Hypothalamus (tissue), 51 donors: ENCODE measurements around the gene MPV17.
"Not testable (repeated sequence)": the region's sequence is repeated elsewhere in the genome, so short reads cannot be mapped to it uniquely, and the experiment has no call there.

Source experiments
- DNase-seq, 51 donors: peaks; one replicate each; lab custom pipeline; 2025; lab: John Stamatoyannopoulos, UW

The MPV17 gene

DNA sequence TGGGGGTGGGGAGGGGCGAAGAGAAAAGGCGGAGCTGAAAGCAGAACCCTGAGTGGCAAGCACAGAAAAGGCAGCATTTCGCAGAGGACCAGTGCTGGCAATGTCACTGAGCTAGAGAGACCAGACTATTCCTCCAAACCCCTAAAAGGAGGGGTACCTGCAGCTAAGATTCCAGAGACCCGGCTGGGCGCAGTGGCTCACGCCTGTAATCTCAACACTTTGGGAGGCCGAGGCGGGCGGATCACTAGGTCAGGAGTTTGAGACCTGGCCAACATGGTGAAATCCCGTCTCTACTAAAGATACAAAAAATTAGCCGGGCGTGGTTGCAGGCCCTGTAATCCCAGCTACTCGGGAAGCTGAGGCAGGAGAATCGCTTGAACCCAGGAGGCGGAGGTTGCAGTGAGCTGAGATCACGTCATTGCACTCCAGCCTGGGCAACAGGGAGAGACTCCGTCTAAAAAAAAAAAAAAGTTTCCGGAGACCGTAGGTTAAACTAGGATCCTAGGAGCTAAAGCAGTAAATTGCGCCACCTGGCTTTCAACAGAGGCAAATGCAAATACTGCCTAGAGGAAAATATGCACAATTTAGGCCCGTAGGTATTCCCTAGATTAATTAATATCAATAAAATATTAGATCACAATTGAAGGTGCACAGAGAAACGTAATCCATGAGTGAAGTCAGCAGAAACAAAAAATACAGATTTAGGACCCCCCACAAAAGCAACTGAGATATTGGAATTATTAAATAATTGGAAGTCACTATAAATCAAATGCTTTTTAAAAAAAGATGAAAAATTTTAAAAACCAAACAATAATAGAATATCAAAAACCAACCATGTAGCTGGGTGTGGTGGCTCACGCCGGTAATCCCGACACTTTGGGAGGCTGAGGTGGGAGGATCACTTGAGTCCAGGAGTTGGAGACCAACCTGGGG, 19.5 kb downstream of the MPV17 start:
- peak in 14 of 51 donors; percentile 2 to 45 (median 20) for DNase-seq

DNA sequence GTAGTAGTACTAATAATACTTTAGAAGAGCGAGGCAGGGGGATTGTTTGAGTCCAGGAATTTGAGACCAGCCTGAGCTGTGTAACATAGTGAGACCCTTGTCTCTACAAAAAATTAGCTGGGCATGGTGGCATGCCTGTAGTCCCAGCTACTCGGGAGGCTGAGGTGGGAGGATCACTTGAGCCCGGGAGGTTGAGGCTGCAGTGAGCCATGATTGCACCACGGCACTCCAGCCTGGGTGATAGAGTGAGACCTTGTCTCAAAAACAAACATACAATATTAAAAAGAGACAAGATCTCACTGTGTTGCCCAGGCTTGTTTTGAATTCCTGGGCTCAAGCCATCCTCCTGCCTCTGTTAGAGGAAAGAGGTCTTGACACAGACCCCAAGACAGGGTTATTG, 22.3 kb downstream of the MPV17 start:
- DNase-seq = not testable (repeated sequence)

DNA sequence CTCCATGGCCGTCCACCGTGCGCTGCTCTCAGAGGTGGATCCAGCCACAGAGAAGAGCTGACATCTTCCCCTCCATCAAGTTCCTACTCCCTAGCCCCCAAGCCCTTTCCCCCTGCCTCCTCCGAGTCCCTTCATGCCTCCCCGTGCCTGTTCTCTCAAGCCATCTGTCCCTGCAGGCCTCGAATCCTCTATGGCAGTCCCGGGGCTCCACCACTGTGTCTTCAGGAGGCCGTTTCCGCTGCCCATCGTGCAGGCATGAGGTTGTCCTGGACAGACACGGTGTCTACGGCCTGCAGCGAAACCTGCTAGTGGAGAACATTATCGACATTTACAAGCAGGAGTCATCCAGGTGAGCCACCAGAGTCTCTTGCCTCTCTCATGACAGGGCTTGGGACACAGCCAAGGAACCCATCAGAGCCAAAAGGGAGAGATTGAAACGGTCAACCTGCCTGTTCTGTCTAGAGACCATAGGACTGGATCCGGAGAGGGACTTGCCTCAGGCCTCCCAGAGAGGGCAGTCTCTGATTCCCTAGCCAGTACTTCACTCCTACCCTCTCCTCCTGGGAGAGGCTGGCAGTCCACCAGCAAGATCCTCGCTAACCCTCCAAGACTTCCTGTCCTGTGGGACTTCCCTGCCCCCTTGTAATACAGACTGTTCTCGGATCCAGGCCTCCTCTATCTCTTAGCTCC, 24.4 kb downstream of the MPV17 start:
- DNase-seq = no peak

DNA sequence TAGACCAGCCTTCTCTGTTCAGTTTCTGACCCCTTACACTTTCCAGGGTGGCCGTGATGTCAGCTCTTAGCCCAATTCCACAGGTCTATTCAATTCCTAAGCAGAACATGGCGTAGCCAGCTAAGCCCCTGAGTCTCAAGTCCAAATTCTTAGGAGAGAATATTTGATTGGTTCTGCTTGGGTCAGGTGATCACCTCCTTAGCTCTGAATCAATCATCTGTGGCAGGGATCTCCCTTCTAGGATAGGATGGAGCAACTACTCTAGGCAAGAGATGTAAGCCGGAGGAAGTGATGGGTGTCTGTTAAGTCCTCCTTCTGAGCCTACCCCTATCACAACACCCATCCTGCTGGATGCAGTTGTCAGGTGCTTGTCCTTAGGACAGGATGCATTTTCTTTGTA, 25.7 kb downstream of the MPV17 start:
- DNase-seq = no peak

DNA sequence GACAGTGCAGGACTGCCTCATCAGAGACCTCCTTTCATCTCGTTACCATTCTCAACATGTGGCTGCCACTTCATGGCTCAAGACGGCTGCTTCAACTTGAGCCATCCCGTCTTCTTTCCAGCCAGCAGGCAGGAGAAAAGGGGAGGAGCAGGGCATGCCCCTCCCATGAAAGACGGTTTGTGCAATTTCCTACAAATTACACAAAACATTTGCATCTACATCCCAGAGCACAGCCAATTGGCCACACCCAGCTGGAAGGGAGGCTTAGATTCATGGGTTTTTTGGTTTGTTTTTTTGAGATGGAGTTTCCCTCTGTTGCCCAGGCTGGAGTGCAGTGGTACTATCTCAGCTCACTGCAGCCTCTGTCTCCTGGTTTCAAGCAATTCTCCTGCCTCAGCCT, 26.4 kb downstream of the MPV17 start:
- DNase-seq = no peak

DNA sequence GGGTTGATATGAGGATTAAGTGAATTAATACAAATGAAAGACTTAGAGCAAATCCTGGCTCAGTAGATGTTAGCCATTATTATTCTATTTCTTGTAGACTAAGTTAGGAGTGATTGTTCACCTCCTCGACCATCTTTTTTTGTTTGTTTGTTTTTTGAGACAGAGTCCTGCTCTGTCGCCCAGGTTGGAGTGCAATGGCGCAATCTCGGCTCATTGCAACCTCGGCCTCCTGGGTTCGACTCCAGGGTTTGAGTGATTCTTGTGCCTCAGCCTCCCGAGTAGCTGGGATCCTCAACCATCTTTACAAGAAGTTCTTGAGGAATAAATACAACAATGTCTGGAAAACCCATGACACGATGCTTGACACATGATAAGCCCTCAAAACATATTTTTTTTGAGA, 28.0 kb downstream of the MPV17 start:
- DNase-seq = no peak

DNA sequence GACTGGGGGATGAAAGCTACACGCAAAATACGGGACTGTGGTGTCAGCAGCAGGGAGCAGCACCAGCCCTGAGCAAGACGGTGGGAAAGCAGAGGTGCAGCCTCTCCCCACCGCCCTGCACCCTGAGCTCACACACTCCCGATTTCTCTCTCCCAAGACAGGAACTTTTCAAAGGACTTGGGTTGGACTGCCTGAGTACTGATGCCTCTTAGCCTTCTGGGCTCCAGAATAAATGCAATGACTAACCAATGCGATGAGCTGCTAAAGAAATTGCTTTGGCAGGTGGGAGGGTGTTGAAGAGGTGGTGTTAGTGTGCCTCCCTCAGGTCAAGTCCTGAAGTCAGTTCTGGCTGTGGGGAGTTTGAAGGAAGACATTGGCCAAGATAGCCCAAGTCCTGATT, 31.0 kb downstream of the MPV17 start:
- no peak for DNase-seq

DNA sequence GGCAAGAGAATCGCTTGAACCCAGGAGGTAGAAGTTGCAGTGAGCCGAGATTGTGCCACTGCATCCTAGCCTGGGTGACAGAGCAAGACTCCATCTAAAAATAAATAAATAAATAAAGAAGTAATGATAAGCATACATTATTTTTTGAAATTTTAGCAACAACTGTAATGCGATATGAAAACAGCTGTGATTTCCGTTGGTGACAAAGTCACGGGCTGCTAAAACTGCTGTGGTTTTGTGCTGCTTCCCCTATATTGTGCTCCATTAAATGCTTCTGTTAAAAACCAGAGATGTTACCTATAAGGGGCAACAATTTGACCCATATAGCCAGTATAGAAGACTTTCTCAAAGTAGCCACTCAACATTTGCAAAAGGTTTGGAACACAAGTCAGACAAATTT, 32.3 kb downstream of the MPV17 start:
- no peak for DNase-seq

DNA sequence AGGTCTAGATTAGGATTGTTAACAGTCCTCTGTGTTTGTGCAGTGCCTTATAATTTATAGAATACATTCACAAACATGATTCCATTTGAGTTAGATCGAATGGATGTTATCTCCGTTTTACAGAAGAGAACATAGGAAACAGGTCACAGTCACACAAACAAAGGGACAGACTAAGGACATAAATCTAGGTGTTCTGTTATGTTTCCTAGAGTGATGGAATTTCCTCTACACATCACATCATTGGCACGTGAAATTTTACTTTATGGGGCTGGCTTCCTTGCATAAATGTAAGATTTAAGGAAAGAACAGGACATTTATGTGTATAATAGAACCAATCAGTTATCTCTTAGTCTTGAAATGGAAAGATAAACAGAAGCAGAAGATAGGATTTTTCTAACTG, 34.3 kb downstream of the MPV17 start:
- DNase-seq = no peak

DNA sequence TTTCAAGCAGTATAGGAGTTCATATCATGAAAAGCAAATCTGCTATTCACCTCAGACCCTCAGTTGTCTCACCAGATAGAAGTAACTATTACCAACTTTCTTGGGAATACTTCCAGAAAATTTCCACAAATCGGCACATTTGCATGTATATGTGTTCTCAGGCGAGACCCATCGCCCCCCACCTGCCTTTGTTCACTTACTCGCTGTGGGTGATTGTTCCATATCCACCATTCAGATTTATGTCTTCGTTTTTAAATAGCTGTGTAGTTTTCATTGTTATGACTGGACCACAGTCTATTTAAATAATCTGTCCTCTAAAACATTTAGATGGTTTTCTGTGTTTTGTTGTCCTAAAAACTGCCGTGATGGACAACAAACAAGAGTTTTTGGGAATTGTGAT, 37.4 kb downstream of the MPV17 start:
- no peak for DNase-seq

DNA sequence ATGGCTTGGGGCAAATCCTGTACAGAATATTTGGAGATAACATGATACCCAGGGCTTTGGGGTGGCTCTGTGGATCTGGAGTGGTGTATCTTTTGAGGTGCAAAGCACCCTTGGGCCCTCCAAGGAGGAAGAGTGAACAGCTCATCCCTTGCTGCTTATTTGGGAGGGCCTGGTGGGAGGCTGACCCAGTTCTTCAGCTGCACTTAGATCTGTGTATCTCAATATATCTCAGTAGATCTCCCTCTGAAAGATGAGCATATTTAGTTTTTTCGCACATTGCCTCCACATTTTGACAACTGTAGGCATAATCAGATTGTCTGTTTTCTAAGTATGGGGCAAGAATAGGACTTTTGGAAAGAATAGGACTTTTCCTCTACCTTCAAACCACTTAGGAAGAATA, 37.9 kb downstream of the MPV17 start:
- peak in 1 of 51 donors; percentile 15 for DNase-seq

DNA sequence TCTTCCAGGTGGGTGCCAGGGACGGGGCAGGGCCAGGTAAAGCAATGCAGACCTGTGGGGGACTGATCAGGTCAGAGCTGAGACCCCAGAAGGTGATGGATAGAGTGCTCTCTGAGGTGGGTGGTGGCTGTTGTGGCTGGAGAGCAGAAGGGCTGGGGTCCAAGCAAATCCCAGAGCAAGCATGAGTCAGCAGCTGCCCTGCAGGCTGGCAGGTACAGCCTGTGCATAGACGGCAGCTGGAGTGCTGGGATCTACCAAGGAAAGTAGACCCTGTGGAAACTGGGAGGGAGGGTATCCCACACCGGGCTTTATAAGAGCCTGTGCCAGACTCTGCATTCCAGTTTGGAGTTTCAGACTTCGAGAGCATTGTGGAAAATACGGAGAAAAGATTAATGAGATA, 40.0 kb downstream of the MPV17 start:
- no peak for DNase-seq

DNA sequence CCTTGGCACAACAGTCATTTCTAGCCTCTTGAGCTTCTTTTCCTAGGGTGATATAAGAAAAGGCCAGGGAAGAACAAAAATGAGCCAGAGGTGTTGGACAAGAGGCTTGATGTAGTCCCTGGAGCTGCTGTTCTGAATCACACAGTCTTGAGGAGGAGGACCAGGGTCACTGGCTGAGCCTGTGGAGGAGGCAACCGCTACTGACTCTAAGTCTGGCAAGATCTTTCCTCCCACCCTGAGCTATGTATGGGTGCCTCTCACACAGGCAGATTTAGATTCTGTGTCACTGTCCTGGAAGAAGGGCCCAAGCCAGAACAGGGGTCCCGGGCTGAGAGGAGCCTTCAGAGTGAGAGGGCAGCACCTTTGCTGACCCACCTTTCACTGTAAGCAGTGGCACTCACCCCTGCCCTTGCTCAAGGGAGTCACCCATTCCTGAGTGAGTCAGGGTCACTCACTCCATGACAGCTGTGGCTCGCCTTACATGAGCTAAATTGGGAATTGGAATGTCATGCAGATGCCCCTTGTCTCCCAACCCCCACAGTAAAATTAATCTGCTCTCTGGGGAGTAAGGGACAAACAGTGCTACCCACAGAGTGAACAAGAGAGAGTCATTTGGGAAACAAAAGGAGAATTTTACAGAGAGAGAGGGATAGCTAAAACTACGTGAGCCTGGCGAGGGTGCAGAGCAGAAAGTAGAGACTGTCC, 40.9 kb downstream of the MPV17 start, which contains the start of gene TRIM54:
Gene TRIM54, plus strand, starts transcription at position 575 of the 705 bp plus-strand sequence. CDS start 303 bp downstream, outside the sequence.
- no peak for DNase-seq

DNA sequence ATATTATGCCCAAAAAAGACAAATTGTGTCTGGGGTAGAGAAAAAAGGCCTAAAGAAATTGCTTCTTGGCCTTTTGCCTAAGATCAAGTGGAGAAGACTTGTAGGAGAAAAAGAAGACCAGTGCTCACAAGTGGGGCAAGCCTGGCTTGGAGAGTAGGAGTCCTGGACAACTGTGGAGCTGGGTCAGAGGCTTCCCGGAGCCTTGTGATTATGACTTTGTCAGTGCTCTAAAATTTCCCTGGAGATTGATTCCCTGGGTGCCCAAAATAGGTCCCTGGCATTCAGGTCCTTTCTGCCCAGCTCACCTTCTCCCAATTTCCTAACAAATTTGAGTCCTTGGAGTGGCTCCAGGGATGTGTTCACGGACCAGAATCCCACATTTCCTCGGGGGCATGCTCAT, 41.5 kb downstream of the MPV17 start:
- no peak for DNase-seq

DNA sequence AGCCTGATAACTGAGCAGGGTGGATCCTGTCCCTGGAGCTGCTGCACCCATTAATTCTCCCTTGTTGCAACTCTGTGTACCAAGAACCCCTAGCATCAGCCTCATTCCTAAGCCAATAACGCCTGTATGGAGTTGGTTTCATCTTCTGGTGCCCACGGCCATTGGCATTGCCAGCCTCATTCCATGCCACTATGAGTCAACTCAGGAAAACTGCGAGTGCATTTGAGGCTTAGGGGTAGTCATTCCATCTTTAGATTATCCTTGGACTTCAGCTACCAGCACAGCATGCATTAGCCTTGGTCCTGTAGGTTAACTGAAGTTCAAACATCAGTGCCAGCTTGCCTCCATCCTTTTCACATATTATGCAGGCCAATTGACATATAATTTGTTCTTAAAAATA, 42.1 kb downstream of the MPV17 start:
- DNase-seq = no peak

DNA sequence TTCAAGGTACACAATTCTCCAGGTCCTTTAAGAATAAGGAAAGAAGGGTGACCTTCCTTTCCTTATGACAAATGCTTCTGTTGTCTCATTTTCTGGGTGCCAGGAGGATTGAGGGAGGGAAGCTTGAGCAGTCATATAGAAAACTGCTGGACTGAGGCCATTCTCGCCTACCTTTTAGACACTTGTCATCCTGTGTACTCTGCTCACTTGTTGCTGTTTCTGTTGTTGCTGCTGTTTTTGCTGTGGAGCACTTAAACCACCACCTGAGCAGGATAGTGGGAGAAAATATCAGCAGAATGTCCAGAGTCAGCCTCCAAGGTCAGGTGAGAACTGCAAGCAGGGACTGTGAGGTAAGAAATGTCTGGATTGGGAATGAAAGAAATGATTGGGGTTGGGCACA, 44.9 kb downstream of the MPV17 start:
- DNase-seq = no peak

DNA sequence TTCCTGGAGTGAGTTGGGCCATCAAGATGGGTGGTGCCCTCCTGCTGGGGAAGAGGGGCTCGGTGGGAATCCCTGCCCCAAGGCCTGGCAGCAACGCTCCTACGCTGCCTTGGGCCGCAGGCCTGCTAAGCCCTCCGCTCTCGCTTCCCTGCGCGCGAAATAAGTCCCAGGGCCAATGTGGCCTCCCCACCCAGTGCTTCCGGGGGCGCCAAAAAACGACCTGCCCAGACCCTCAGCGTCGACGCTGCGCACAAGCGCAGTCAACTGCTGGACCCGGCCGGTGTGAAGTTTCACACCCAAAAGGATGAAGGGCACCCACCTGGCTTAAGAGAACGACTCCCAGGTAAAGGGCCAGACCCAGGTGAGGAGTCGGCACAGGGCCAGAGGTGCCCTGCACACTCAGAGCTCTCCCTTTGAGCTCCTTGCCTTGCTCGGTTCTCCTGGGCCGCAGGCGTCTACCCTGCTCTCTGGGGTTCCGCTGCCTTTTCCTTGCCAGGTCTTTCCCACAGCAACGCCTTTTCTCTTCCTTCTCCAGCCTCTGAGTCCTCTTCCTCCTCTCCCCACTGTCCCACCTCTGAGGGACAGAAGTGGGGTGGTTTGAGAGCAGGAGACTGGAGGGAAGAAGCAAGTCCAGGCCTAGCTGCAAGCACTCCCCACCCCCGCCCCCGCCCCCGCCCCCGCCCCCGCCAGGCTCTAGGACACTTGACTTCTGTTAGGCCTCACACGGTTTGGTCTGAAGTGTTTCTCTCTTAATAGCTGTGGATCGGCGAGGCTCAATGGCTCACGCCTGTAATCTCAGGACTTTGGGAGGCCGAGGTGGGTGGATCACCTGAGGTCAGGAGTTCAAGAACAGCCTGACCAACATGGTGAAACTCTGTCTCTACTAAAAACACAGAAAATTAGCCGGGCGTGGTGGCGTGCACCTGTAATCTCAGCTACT, 47.4 kb downstream of the MPV17 start, which contains the start of gene DNAJC5G:
Gene DNAJC5G, plus strand, starts transcription at position 223 of the 940 bp plus-strand sequence. CDS start 1,296 bp downstream, outside the sequence.
- no peak for DNase-seq

DNA sequence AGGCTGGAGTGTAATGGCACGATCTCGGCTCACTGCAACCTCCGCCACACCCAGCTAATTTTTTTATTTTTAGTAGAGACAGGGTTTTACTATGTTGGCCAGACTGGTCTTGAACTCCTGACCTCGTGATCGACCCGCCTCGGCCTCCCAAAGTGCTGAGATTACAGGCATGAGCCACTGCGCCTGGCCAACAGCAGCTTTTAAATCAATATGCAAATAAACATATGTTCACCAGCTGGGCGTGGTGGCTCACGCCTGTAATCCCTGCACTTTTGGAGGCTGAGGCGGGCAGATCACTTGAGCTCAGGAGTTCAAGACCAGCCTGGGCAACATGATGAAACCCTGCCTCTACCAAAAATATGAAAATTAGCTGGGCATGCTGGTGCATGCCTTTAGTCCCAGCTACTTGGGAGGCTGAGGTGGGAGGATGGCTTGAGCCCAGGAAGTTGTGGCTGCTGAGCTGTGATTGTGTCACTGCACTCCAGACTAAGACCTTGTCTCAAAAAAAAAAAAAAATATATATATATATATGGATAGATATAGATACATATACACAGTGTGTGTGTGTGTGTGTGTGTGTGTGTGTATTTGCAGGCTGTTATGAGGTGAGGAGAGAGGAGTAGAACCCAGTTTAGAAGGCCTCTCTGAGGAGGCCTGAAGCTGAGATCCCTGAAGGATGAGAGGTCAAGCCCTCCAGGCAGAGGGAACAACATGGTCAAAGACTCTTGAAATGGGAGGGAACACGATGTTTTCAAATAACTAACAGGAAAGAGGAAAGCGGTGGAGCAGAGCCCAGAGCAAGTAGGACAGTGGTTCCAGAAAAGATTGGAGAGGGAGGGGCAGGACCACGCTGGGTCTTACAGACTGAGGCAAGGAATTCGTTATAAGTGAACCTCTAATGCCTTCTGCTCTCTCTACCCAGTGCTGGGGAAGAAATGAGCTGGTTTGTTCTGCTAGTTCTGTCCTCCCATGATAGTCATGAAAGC, 50.1 kb downstream of the MPV17 start:
- not testable (repeated sequence) for DNase-seq
